ENCODE results near the gene CNNM3.
"Not testable (repeated sequence)": the region's sequence is repeated elsewhere in the genome, so short reads cannot be mapped to it uniquely, and the experiment has no call there.

The CNNM3 gene

GRCh38 chr2:96841701-96842495, 25.8 kb downstream of the CNNM3 start:
- no peak for DNase-seq

GRCh38 chr2:96842600-96842999, 26.5 kb downstream of the CNNM3 start:
- no peak for DNase-seq

- DNase-seq: no peak
Observed at GRCh38 chr2:96843538-96844268, 27.6 kb downstream of the CNNM3 start, which contains the start of gene ANKRD23. Gene ANKRD23 (minus strand): TSS chr2:96844021. CDS start chr2:96843992, 29 bp downstream.

- no peak for DNase-seq
Observed at GRCh38 chr2:96844405-96844808, 28.3 kb downstream of the CNNM3 start.

GRCh38 chr2:96846825-96847224, 30.8 kb downstream of the CNNM3 start:
- no peak for DNase-seq

- no peak for DNase-seq
Observed at GRCh38 chr2:96847586-96847985, 31.5 kb downstream of the CNNM3 start.

GRCh38 chr2:96848264-96848663, 32.2 kb downstream of the CNNM3 start:
- DNase-seq: no peak

- DNase-seq: no peak
Observed at GRCh38 chr2:96852667-96853066, 36.6 kb downstream of the CNNM3 start.

GRCh38 chr2:96853321-96853720, 37.3 kb downstream of the CNNM3 start:
- DNase-seq: no peak

- peak in 1 of 2 experiments; percentile 35 for DNase-seq
Observed at GRCh38 chr2:96856776-96857666, 41.0 kb downstream of the CNNM3 start.

GRCh38 chr2:96857667-96858372, 41.8 kb downstream of the CNNM3 start, which contains the start of gene ANKRD39:
Gene ANKRD39 (minus strand): TSS chr2:96858016. CDS start chr2:96857987, 29 bp downstream.
- peak; percentile 94 to 97 for DNase-seq

GRCh38 chr2:96859099-96859649, 43.1 kb downstream of the CNNM3 start:
- DNase-seq: no peak

- no peak for DNase-seq
Observed at GRCh38 chr2:96859681-96860064, 43.6 kb downstream of the CNNM3 start.

- DNase-seq: no peak
Observed at GRCh38 chr2:96860065-96861029, 44.3 kb downstream of the CNNM3 start.

GRCh38 chr2:96861074-96861473, 45.0 kb downstream of the CNNM3 start:
- DNase-seq: no peak

GRCh38 chr2:96863056-96863455, 47.0 kb downstream of the CNNM3 start:
- DNase-seq: not testable (repeated sequence)

- no peak for DNase-seq
Observed at GRCh38 chr2:96863575-96864342, 47.7 kb downstream of the CNNM3 start.

GRCh38 chr2:96864343-96865091, 48.4 kb downstream of the CNNM3 start:
- DNase-seq: no peak

- no peak for DNase-seq
Observed at GRCh38 chr2:96865654-96866053, 49.6 kb downstream of the CNNM3 start.

Measured in AML-193 (cell line).